Esophagus squamous epithelium (tissue), 5 donors: Measurements from ENCODE around the gene CD164L2. TPM values are rescaled to one million over a fixed set of nuclear protein-coding genes. Genes with fewer than 3 reads are reported as not detected.

Source experiments
- DNase-seq: peaks from one replicate; lab custom pipeline; 2025; lab: John Stamatoyannopoulos, UW
- H3K27ac ChIP-seq, 4 donors: fragments of 200-600 bp; sonication (generic); one replicate each; pipeline ENCODE4 v1.5.1; 2016 to 2019; ENCODE audit warnings: mild to moderate bottlenecking in 1 of 4
- H3K27me3 ChIP-seq, 4 donors: fragments of 200-600 bp; sonication (generic); 1 replicate in 3 of 4; 2 replicates in 1 of 4; pipeline versions ENCODE4 v1.5.1 to v1.6.0; 2017 to 2021; ENCODE audit warnings: antibody characterized with exemption in 1 of 4
- H3K36me3 ChIP-seq, 3 donors: fragments of 200-600 bp; sonication (generic); one replicate each; pipeline ENCODE4 v1.5.1; 2016 to 2019
- H3K4me1 ChIP-seq, 3 donors: fragments of 200-600 bp; sonication (generic); one replicate each; pipeline ENCODE4 v1.5.1; 2017 to 2019
- H3K4me3 ChIP-seq, 4 donors: fragments of 200-600 bp; sonication (generic); 1 replicate in 3 of 4; 2 replicates in 1 of 4; pipeline ENCODE4 v1.5.1; 2016 to 2019; ENCODE audit warnings: mild to moderate bottlenecking in 2 of 4, moderate library complexity in 1 of 4
- H3K9me3 ChIP-seq, 3 donors: fragments of 200-600 bp; sonication (generic); one replicate each; pipeline ENCODE4 v1.5.1; 2016 to 2019
- POLR2A ChIP-seq, 4 donors: fragments of 450-650 bp; IDR thresholded peaks; one replicate each; pipeline ENCODE4 v1.6.1; 2017; ENCODE audit warnings: antibody characterized with exemption in 4 of 4, mild to moderate bottlenecking in 4 of 4, moderate library complexity in 3 of 4
- WGBS, 2 donors: methylation state at CpG; one replicate each; pipeline ENCODE4 v1.1.5; 2018; 5-methylcytosine and 5-hydroxymethylcytosine counted together
- intact Hi-C: fragments of 100-400 bp; cut with DNase I; formaldehyde crosslinking; loops from one replicate; pipeline ENCODE4 v1.15.0; 2022
- total RNA-seq, 4 donors: library from RNA; depleted of rRNA; stranded (reverse); fragments of >200 nt; gene quantifications; one replicate each; pipeline ENCODE4 v1.1.0, GENCODE V29; 2016
- TF ChIP-seq, protein P1 (sequence below), 6 experiments: fragments of 450-650 bp in 4 of 6; fragments of 200-600 bp in 2 of 6; sonication (generic) in 2 of 6; IDR thresholded peaks; one replicate each; pipeline ENCODE4 v1.5.1; 2016 to 2019; ENCODE audit warnings: antibody characterized with exemption in 6 of 6, mild to moderate bottlenecking in 4 of 6, moderate library complexity in 4 of 6
- donor health status: DM: yes; HTN: yes; CAD: no.

Gene CD164L2
- total RNA-seq, 4 donors from 2014 or later: 4.8 to 15.4 (median 6.5) TPM

DNA sequence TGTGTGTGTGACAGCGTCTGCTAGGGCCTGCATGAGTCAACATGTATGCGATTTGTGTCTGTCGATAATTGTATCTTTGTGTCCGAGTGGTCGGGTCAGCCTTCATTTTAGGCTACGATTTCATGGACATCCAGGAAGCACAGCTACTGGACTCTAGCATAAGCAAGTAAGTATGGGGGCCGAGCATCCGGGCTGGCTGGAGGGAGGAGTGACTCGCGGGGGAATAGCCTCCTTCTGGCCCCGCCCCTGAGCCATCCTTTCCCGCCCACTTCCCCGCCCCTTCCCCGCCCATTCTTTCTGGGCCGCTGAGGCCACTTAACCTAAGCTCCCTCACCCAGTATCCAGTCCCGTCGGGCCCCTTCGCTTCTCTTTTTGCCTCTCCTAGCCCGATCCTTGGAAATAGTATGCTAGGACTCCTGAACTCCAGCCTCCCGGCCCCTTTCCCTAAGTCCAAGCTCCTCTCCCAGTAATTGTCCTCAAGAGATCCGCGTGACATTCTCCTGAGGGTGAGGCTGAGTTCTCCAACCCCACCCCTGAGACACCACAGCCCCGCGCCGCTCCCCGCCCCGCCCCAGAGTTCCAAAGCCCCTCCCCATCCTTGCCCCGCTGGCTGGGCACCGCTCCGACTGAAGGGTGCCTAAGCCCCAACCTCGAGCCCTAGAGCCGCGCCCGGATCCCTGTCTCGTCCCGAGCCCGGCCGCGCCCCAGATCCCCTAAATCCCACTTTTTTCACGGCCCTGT, 17.6 kb downstream of the CD164L2 start:
- Histone ChIP-seq H3K27ac (peak overlapping the region; percentile 96 to 100 (median 100)), H3K36me3 (peaks cover 34 to 45% (median 43%) of the 10 kb centered on the region in 3 donors), H3K27me3 (no peaks in the 10 kb centered on the region), H3K4me3 (peak overlapping the region; percentile 52 to 97 (median 78)), H3K9me3 (no peaks in the 10 kb centered on the region), H3K4me1 (peaks cover 44 to 68% (median 53%) of the 10 kb centered on the region in 3 donors)
- intact Hi-C loops: no loop called here
- peak in 2 of 4 donors; percentile 72 to 73 for TF ChIP-seq POLR2A (IDR thresholded peaks at IDR 0.05)
- TF ChIP-seq, protein P1, sequence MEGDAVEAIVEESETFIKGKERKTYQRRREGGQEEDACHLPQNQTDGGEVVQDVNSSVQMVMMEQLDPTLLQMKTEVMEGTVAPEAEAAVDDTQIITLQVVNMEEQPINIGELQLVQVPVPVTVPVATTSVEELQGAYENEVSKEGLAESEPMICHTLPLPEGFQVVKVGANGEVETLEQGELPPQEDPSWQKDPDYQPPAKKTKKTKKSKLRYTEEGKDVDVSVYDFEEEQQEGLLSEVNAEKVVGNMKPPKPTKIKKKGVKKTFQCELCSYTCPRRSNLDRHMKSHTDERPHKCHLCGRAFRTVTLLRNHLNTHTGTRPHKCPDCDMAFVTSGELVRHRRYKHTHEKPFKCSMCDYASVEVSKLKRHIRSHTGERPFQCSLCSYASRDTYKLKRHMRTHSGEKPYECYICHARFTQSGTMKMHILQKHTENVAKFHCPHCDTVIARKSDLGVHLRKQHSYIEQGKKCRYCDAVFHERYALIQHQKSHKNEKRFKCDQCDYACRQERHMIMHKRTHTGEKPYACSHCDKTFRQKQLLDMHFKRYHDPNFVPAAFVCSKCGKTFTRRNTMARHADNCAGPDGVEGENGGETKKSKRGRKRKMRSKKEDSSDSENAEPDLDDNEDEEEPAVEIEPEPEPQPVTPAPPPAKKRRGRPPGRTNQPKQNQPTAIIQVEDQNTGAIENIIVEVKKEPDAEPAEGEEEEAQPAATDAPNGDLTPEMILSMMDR (IDR thresholded peaks at IDR 0.05): peak in 1 of 6 experiments; percentile 4
- 1% methylated on average over 32 to 33 of the region's 40 CpGs for WGBS, 2 donors
- peak; percentile 58 for DNase-seq

GRCh38 chr1:27364696-27365371, 18.3 kb downstream of the CD164L2 start:
- Histone ChIP-seq H3K4me1 (peaks cover 40 to 69% (median 49%) of the 10 kb centered on the region in 3 donors), H3K27me3 (no peaks in the 10 kb centered on the region), H3K27ac (peak overlapping the region; percentile 96 to 100 (median 100)), H3K9me3 (no peaks in the 10 kb centered on the region), H3K36me3 (peaks cover 36 to 52% (median 48%) of the 10 kb centered on the region in 3 donors), H3K4me3 (peak overlapping the region; percentile 52 to 97 (median 78))
- 40 to 56% methylated on average over 4 to 5 of the region's 11 CpGs for whole genome bisulfite sequencing, 2 donors
- intact Hi-C loops: no loop called here
- TF ChIP-seq POLR2A (IDR thresholded peaks at IDR 0.05): no peak
- TF ChIP-seq, protein P1 (IDR thresholded peaks at IDR 0.05): no peak
- DNase-seq: no peak

- Histone ChIP-seq H3K4me1 (peaks cover 34 to 69% (median 41%) of the 10 kb centered on the region in 3 donors), H3K36me3 (peaks cover 44 to 60% (median 52%) of the 10 kb centered on the region in 3 donors), H3K27ac (peak overlapping the region; percentile 96 to 100 (median 100)), H3K27me3 (no peaks in the 10 kb centered on the region), H3K9me3 (no peaks in the 10 kb centered on the region), H3K4me3 (peak overlapping the region in 3 of 4 donors; percentile 67 to 97 (median 88))
- WGBS, 2 donors: 78 to 82% methylated on average over 4 to 11 of the region's 26 CpGs
- no peak for TF ChIP-seq POLR2A (IDR thresholded peaks at IDR 0.05)
- TF ChIP-seq, protein P1 (IDR thresholded peaks at IDR 0.05): no peak
- no peak for DNase-seq
- intact Hi-C loops: no loop called here
These were observed 19.1 kb downstream of the CD164L2 start for GRCh38 chr1:27363766-27364695.

DNA sequence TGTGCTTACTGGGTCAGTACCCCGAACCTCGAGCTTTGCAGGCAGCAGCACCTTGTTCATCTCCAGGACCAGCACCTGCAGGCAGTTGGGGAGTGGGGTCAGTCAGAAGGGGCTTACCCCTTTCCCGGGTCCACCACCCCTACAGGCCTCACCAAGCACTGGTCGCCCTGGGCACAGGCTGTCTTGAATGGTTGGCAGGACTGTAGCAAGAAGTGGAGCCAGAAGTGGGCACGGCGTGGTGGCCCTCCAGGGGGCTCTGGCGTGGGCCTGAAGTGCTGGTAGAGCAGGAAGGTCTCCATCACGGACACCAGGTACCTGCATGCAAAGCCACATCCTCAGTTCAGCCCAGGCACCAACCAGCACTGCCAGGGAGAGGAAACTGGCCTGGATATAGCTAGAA, 21.6 kb downstream of the CD164L2 start:
- intact Hi-C loops: no loop called here
- 80 to 100% methylated on average over 2 to 4 of the region's 8 CpGs for WGBS, 2 donors

More for the DNA sequence above, 21.6 kb downstream of the CD164L2 start:
- Histone ChIP-seq H3K27ac (no peak overlapping the region), H3K9me3 (no peaks in the 10 kb centered on the region), H3K4me3 (no peak overlapping the region), H3K27me3 (no peaks in the 10 kb centered on the region), H3K36me3 (peaks cover 64 to 85% (median 73%) of the 10 kb centered on the region in 3 donors), H3K4me1 (peaks cover 27 to 69% (median 37%) of the 10 kb centered on the region in 3 donors)
- TF ChIP-seq, protein P1 (IDR thresholded peaks at IDR 0.05): no peak
- no peak for TF ChIP-seq POLR2A (IDR thresholded peaks at IDR 0.05)
- DNase-seq: no peak
